ENCODE data around the gene IMPG2. TPM values are rescaled to one million over a fixed set of nuclear protein-coding genes. Genes with fewer than 3 reads are reported as not detected.

IMPG2 gene
- total RNA-seq, 1 experiment from 2014 or later = 0.04 TPM

DNA sequence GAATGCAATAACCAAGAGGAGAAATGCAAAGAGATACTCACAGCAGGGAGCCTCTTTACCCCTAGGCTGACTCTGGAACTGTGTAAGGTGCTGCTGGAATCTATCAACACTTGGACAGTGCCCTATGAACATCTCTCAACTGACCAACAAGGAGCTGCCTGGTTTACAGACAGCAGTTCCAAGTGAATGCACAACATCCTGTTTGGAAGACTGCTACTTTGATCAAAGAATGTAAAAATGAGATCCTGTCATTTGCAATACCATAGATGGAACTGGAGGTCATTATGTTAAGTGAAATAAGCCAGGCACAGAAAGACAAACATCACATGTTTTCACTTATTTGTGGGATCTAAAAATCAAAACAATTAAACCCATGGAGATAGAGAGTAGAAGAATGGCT, 136.3 kb downstream of the IMPG2 start:
- H3K27me3 Mint-ChIP-seq (ENCODE audit: low read depth) = no peaks in the 10 kb centered on the region
- TF ChIP-seq ZNF281 (CRISPR knock-in tag; IDR thresholded peaks at IDR 0.05) = no peak
- no peak for TF ChIP-seq RELA (CRISPR knock-in tag; IDR thresholded peaks at IDR 0.05; ENCODE audit: borderline replicate concordance)
- TF ChIP-seq, protein P1, sequence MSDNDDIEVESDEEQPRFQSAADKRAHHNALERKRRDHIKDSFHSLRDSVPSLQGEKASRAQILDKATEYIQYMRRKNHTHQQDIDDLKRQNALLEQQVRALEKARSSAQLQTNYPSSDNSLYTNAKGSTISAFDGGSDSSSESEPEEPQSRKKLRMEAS (CRISPR knock-in tag; IDR thresholded peaks at IDR 0.05) = no peak
- no peak for TF ChIP-seq CTCF (IDR thresholded peaks at IDR 0.05)
- TF ChIP-seq, protein P2, sequence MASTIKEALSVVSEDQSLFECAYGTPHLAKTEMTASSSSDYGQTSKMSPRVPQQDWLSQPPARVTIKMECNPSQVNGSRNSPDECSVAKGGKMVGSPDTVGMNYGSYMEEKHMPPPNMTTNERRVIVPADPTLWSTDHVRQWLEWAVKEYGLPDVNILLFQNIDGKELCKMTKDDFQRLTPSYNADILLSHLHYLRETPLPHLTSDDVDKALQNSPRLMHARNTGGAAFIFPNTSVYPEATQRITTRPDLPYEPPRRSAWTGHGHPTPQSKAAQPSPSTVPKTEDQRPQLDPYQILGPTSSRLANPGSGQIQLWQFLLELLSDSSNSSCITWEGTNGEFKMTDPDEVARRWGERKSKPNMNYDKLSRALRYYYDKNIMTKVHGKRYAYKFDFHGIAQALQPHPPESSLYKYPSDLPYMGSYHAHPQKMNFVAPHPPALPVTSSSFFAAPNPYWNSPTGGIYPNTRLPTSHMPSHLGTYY (CRISPR knock-in tag; IDR thresholded peaks at IDR 0.05) = no peak
- no peak for TF ChIP-seq MYBL2 (CRISPR knock-in tag; IDR thresholded peaks at IDR 0.05)
- TF ChIP-seq E2F5 (CRISPR knock-in tag; IDR thresholded peaks at IDR 0.05) = no peak
- TF ChIP-seq ELF4 (CRISPR knock-in tag; IDR thresholded peaks at IDR 0.05; ENCODE audit: low read depth) = no peak
- TF ChIP-seq ESRRA (CRISPR knock-in tag; IDR thresholded peaks at IDR 0.05; ENCODE audit: borderline replicate concordance) = no peak
- no peak for TF ChIP-seq NR1H2 (CRISPR knock-in tag; IDR thresholded peaks at IDR 0.05)
- no peak for TF ChIP-seq MLX (CRISPR knock-in tag; IDR thresholded peaks at IDR 0.05)
- TF ChIP-seq ZNF671 (CRISPR knock-in tag; IDR thresholded peaks at IDR 0.05) = no peak
- no peak for TF ChIP-seq SMAD3 (CRISPR knock-in tag; IDR thresholded peaks at IDR 0.05; ENCODE audit: borderline replicate concordance)
- no peak for TF ChIP-seq PRDM15 (CRISPR knock-in tag; IDR thresholded peaks at IDR 0.05)
- no peak for TF ChIP-seq MXD4 (CRISPR knock-in tag; IDR thresholded peaks at IDR 0.05; ENCODE audit: borderline replicate concordance)
- no peak for TF ChIP-seq JAZF1 (CRISPR knock-in tag; IDR thresholded peaks at IDR 0.05)
- no peak for TF ChIP-seq GABPB1 (CRISPR knock-in tag; IDR thresholded peaks at IDR 0.05)
- no peak for TF ChIP-seq ETV6 (CRISPR knock-in tag; IDR thresholded peaks at IDR 0.05)
- TF ChIP-seq FOXK1 (CRISPR knock-in tag; IDR thresholded peaks at IDR 0.05) = no peak
- CTCF ChIA-PET = no interaction called here
- H3K4me1 Mint-ChIP-seq = no peaks in the 10 kb centered on the region
- H3K9me3 Mint-ChIP-seq = peaks cover 10% of the 10 kb centered on the region
- no peak overlapping the region for H3K4me3 Mint-ChIP-seq
- DNase-seq (ENCODE audit: low spot score) (no peak), ATAC-seq (no peak)
- H3K27ac Mint-ChIP-seq = no peak overlapping the region
- H3K36me3 Mint-ChIP-seq = no peaks in the 10 kb centered on the region
- POLR2A ChIA-PET = no interaction called here
